Lower leg skin (tissue), 3 donors: ENCODE measurements around the gene JMJD6.

ENCODE experiments used
- CTCF ChIP-seq, 3 donors: fragments of 450-650 bp; IDR thresholded peaks; one replicate each; pipeline ENCODE4 v1.5.1; 2016; ENCODE audit warnings: antibody characterized with exemption in 3 of 3, mild to moderate bottlenecking in 3 of 3, moderate library complexity in 2 of 3
- POLR2A ChIP-seq, 2 donors: fragments of 450-650 bp; IDR thresholded peaks; one replicate each; pipeline ENCODE4 v1.6.1; 2016 to 2017; ENCODE audit warnings: antibody characterized with exemption in 2 of 2, mild to moderate bottlenecking in 1 of 2, moderate library complexity in 1 of 2

GRCh38 chr17:76687298-76688164, 38.9 kb downstream of the JMJD6 start:
- TF ChIP-seq CTCF (IDR thresholded peaks at IDR 0.05) (no peak), POLR2A (IDR thresholded peaks at IDR 0.05) (no peak)
